ENCODE results near the gene C2CD5.
A peak's percentile ranks its signal among the peaks of the same experiment; 100 is the strongest.

The C2CD5 gene

DNA sequence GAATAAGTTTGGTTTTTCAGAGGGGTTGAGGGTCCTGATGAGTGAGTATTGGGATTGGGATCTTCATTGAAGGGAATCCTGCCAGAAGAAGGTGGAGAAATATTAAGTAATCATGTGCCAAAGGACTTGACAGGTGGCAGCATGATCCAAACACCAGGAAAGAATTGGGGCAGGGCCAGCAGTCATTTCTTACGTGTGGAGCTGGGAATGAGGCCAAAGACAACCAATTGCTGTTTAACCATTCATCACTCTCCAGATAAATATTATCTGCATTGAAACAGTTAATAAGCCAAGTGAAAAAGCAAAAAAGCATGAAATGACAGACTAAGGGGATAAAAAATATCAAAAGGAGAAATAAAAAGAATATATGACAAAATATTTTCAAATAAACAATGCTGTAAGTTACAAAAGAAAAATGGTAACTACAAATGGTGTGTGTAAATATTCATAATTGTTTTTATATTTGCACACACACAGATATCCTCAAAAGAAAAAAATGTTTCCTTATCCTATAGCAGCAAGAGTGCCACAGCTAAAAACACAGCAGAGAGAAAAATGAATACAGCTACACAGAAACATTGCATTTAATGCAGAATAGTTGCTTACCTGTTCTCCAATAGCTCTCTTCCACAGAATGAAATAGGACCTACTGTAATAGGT, 26.2 kb downstream of the C2CD5 start:
- TF ChIP-seq CTCF (conservative IDR thresholded peaks at IDR 0.05; ENCODE audit: low read depth), result no peak
- H3K27ac ChIP-seq, result no peak overlapping the region
- ChIA-PET CTCF (interaction anchor here (0.6 to 0.7 kb wide), 2 partner anchors 13 to 112 kb away, joined by 4 to 7 read pairs; no protein-coding TSS in a partner anchor), POLR2A (ENCODE audit: low non-redundant PET) (no interaction called here)
- peak; percentile 40 for DNase-seq (ENCODE audit: low spot score)

GRCh38 chr12:22514875-22515274, 29.5 kb downstream of the C2CD5 start:
- no peak for TF ChIP-seq CTCF (conservative IDR thresholded peaks at IDR 0.05; ENCODE audit: low read depth)
- POLR2A ChIA-PET (ENCODE audit: low non-redundant PET), result no interaction called here
- H3K27ac ChIP-seq, result no peak overlapping the region
- CTCF ChIA-PET, result interaction anchor here (0.7 kb wide), 1 partner anchor 14 kb away, joined by 3 read pairs; no protein-coding TSS in a partner anchor
- DNase-seq (ENCODE audit: low spot score), result no peak

DNA sequence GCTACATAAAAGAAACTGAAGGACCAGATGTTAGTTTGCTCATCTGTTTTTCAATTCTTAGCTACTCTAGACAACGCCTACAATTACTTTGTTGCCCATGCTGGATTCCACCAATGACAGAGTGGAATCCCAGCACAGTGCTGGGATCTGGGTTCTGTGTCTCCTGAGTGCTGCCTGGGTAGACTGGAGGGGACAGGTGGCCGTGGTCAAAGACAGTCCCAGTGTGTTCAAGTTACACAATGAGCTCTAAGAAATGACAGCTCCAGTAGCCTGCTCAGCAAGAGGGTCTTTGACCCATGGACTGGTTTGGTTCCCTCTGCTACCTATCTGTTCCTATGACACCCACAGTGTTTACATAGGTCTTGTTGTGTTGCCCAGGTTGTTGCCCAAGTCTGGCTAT, 38.5 kb downstream of the C2CD5 start:
- no peak for TF ChIP-seq CTCF (conservative IDR thresholded peaks at IDR 0.05; ENCODE audit: low read depth)
- H3K27ac ChIP-seq, result no peak overlapping the region
- DNase-seq (ENCODE audit: low spot score), result no peak
- CTCF ChIA-PET, result interaction anchor here (0.7 to 1.0 kb wide), 2 partner anchors 12 to 15 kb away, joined by 3 to 7 read pairs; no protein-coding TSS in a partner anchor
- POLR2A ChIA-PET (ENCODE audit: low non-redundant PET), result no interaction called here

- TF ChIP-seq CTCF (conservative IDR thresholded peaks at IDR 0.05; ENCODE audit: low read depth), result no peak
- ChIA-PET POLR2A (ENCODE audit: low non-redundant PET) (no interaction called here), CTCF (interaction anchor here (0.9 kb wide), 1 partner anchor 31 kb away, joined by 3 read pairs; no protein-coding TSS in a partner anchor)
- H3K27ac ChIP-seq, result no peak overlapping the region
- DNase-seq (ENCODE audit: low spot score), result no peak
These were observed 44.2 kb downstream of the C2CD5 start for GRCh38 chr12:22500100-22500499.

GRCh38 chr12:22499445-22499844, 44.9 kb downstream of the C2CD5 start:
- ChIA-PET POLR2A (ENCODE audit: low non-redundant PET) (no interaction called here), CTCF (interaction anchor here (0.6 kb wide), 1 partner anchor 28 kb away, joined by 4 read pairs; no protein-coding TSS in a partner anchor)
- no peak for TF ChIP-seq CTCF (conservative IDR thresholded peaks at IDR 0.05; ENCODE audit: low read depth)
- no peak overlapping the region for H3K27ac ChIP-seq
- no peak for DNase-seq (ENCODE audit: low spot score)

GRCh38 chr12:22494319-22494718, 50.0 kb downstream of the C2CD5 start:
- TF ChIP-seq CTCF (conservative IDR thresholded peaks at IDR 0.05; ENCODE audit: low read depth), result no peak
- DNase-seq (ENCODE audit: low spot score), result no peak
- POLR2A ChIA-PET (ENCODE audit: low non-redundant PET), result no interaction called here
- H3K27ac ChIP-seq, result no peak overlapping the region
- CTCF ChIA-PET, result interaction anchor here (0.6 kb wide), 1 partner anchor 732 kb away, joined by 5 read pairs; no protein-coding TSS in a partner anchor

Measured in RWPE1 (cell line).